LNCAP (cell line): ENCODE measurements around the gene WWOX.

Source experiments
- CTCF ChIP-seq: fragments of 450-650 bp; IDR thresholded peaks from 2 replicates; pipeline ENCODE4 v1.5.1; 2017; ENCODE audit warnings: mild to moderate bottlenecking

The WWOX gene

GRCh38 chr16:78794581-78795250 lies 695.3 kb downstream of the WWOX start:
- no peak for TF ChIP-seq CTCF

GRCh38 chr16:78795433-78795832 lies 696.0 kb downstream of the WWOX start:
- TF ChIP-seq CTCF = no peak

- no peak for TF ChIP-seq CTCF
Measured at GRCh38 chr16:78796221-78796866, 696.9 kb downstream of the WWOX start.

- no peak for TF ChIP-seq CTCF
Measured at GRCh38 chr16:78799429-78799828, 700.0 kb downstream of the WWOX start.

GRCh38 chr16:78800523-78800922 lies 701.1 kb downstream of the WWOX start:
- no peak for TF ChIP-seq CTCF

- TF ChIP-seq CTCF = no peak
Measured at GRCh38 chr16:78804058-78804735, 704.7 kb downstream of the WWOX start.

GRCh38 chr16:78805556-78805955 lies 706.1 kb downstream of the WWOX start:
- TF ChIP-seq CTCF = no peak
